T-cell (primary cell): ENCODE measurements around the gene SP100. TPM values are rescaled to one million over a fixed set of nuclear protein-coding genes. Genes with fewer than 3 reads are reported as not detected.
A peak's percentile ranks its signal among the peaks of the same experiment; 100 is the strongest.

ENCODE experiments used
- ATAC-seq, 4 experiments: fragments of 200-7000 bp in 3 of 4; fragments of 150-1000 bp in 1 of 4; cut with Tn5 transposase; replicated peaks in 1 of 4; 1 replicate in 3 of 4; 2 replicates in 1 of 4; pipeline ENCODE4 v1.10.0; 2021; ENCODE audit warnings: moderate library complexity in 3 of 4, mild to moderate bottlenecking in 2 of 4, moderate number of reproducible peaks in 1 of 4
- CTCF ChIA-PET, 2 donors: fragments of 300-600 bp; sonication (Branson Sonifier 250); formaldehyde crosslinking; loops; one replicate each; lab custom pipeline; 2022; ENCODE audit warnings: antibody characterized with exemption in 2 of 2; lab: Charles Lee
- POLR2A ChIA-PET, 2 donors: fragments of 300-600 bp; sonication (Branson Sonifier 250); formaldehyde crosslinking; loops; one replicate each; lab custom pipeline; 2022; ENCODE audit warnings: antibody characterized with exemption in 2 of 2; lab: Charles Lee
- DNase-seq, 35 experiments: peaks; one replicate each; pipeline versions ENCODE4 v3.0.0 to v3.0.0-alpha.2; 2013 to 2023
- H3K27ac ChIP-seq: one replicate; pipeline ENCODE4 v1.5.1; 2013; ENCODE audit warnings: low read length
- H3K27me3 ChIP-seq, 2 experiments: replicated peaks in 1 of 2; 1 replicate in 1 of 2; 2 replicates in 1 of 2; pipeline versions ENCODE4 v1.6.1 to v1.7.0; 2013; ENCODE audit warnings: low read length in 1 of 2, mixed read lengths in 1 of 2; ENCODE audit not compliant: control insufficient read depth in 2 of 2, insufficient read depth in 2 of 2; ENCODE audit errors: extremely low read depth in 1 of 2
- H3K36me3 ChIP-seq, 2 donors: 1 replicate in 1 of 2; 2 replicates in 1 of 2; pipeline versions ENCODE4 v1.6.1 to v1.7.0; 2013; ENCODE audit warnings: low read length in 1 of 2; ENCODE audit not compliant: control insufficient read depth in 2 of 2, insufficient read depth in 1 of 2; ENCODE audit errors: extremely low read depth in 1 of 2
- H3K4me1 ChIP-seq, 2 experiments: 1 replicate in 1 of 2; 2 replicates in 1 of 2; pipeline versions ENCODE4 v1.6.1 to v1.7.0; 2013; ENCODE audit warnings: low read length in 2 of 2, mixed read lengths in 1 of 2; ENCODE audit not compliant: insufficient read depth in 2 of 2, control insufficient read depth in 1 of 2; ENCODE audit errors: extremely low read depth in 1 of 2
- H3K4me3 ChIP-seq, 2 donors: 1 replicate in 1 of 2; 2 replicates in 1 of 2; pipeline versions ENCODE4 v1.5.1 to v1.7.0; 2013; ENCODE audit warnings: mild to moderate bottlenecking in 2 of 2, low read length in 1 of 2, moderate library complexity in 1 of 2; ENCODE audit not compliant: control insufficient read depth in 1 of 2; ENCODE audit errors: extremely low read depth in 1 of 2
- H3K9me3 ChIP-seq: 2 replicates; pipeline ENCODE4 v1.7.0; 2013
- H3K27ac Mint-ChIP-seq, 2 donors: one replicate each; pipeline ENCODE4 v1.8.0; 2020 to 2021; ENCODE audit warnings: mild to moderate bottlenecking in 2 of 2, mixed read lengths in 2 of 2
- H3K27me3 Mint-ChIP-seq, 2 donors: one replicate each; pipeline ENCODE4 v1.8.0; 2021 to 2022; ENCODE audit warnings: mixed read lengths in 2 of 2
- H3K36me3 Mint-ChIP-seq: one replicate; pipeline ENCODE4 v1.8.0; 2021; ENCODE audit warnings: mixed read lengths
- H3K4me1 Mint-ChIP-seq, 3 donors: one replicate each; pipeline ENCODE4 v1.8.0; 2020 to 2022; ENCODE audit warnings: mixed read lengths in 3 of 3, mild to moderate bottlenecking in 1 of 3
- H3K4me3 Mint-ChIP-seq, 3 donors: one replicate each; pipeline ENCODE4 v1.8.0; 2020 to 2022; ENCODE audit warnings: mild to moderate bottlenecking in 3 of 3, mixed read lengths in 3 of 3, moderate library complexity in 3 of 3
- H3K9me3 Mint-ChIP-seq, 3 donors: one replicate each; pipeline ENCODE4 v1.8.0; 2020 to 2022; ENCODE audit warnings: mixed read lengths in 3 of 3
- WGBS: methylation state at CpG from one replicate; pipeline ENCODE4 v1.1.5; 2013; ENCODE audit warnings: missing lambda C conversion rate; ENCODE audit not compliant: insufficient coverage; 5-methylcytosine and 5-hydroxymethylcytosine counted together
- total RNA-seq, 35 experiments: library from RNA in 6 of 35; stranded (reverse) in 6 of 35; fragments of 120-200 nt in 1 of 35; gene quantifications; one replicate each; pipeline versions ENCODE4 v1.2.1 to v1.2.4 and lab custom pipeline; 2013 to 2026

SP100 gene
- total RNA-seq, 5 donors from 2014 or later (not counting 1 experiment from before 2014, with no cell fraction given), result 188 to 271 (median 217) TPM

DNA sequence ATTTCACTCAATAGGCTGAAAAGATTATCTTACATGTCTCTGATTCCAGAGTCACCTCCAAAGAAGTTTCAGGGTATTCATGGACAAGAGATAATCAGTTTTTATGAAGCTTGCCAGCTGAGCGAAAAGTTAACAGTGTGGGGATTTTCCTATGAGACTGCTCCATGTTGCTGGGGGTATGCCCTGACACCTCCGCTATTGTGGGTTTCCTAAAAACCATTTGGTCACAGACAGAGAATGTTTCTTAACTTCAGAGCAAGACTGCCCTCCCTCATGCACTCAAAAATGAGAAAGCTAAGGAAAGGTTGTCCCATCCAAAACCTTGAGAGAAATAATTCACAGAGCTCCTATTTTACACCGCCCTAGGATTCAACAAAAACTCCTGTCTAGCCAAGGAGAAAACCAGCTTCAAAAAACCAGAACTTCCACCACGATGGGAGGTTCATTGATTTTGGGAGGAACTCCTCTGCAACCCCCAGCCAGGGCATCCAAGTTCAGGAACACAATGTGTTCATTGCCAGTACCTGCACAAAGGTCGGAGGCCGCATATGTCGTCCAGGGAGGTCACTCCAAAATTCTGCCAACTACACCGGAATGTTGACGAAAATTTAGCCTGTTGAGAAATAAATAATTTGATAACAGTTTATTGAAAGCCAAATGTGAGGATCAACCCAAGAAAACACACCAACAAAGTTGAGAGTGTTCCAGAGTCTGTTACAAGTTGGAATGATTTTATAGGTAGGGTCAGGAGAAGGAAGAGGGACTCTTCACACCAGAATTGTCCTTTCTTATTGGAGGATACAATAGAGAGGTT is 104.3 kb downstream of the SP100 start:
- CTCF ChIA-PET, result no interaction called here

DNA sequence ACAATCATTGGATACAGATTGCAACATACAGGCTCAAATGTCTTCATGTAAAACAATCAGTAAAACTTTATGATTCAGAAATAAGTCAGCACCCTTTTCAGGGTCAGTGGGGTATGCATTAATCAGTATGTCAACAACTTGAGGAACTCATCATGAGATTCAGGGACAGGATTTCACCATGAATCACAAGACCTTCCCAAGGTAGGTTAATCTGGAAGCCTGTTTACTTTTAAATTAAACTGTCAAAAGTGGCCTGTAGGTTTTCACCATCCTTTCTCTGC is 104.8 kb downstream of the SP100 start:
- Histone ChIP-seq H3K36me3 (peaks cover 0 to 12% of the 10 kb centered on the region in 2 donors), H3K4me1 (no peaks in the 10 kb centered on the region), H3K27ac (no peak overlapping the region), H3K9me3 (peaks cover 4% of the 10 kb centered on the region), H3K4me3 (no peak overlapping the region), H3K27me3 (no peaks in the 10 kb centered on the region)
- no peak for ATAC-seq
- no peak for DNase-seq
- ChIA-PET POLR2A (no interaction called here), CTCF (no interaction called here)
- Mint-ChIP-seq H3K36me3 (peaks cover 53% of the 10 kb centered on the region), H3K9me3 (peaks cover 14 to 34% (median 32%) of the 10 kb centered on the region in 3 donors), H3K4me3 (no peak overlapping the region), H3K4me1 (peaks cover 4 to 14% (median 9%) of the 10 kb centered on the region in 3 donors), H3K27ac (no peak overlapping the region), H3K27me3 (no peaks in the 10 kb centered on the region)

More for the DNA sequence above, 104.3 kb downstream of the SP100 start:
- Mint-ChIP-seq H3K27ac (peak overlapping the region in 1 of 2 donors; percentile 48), H3K4me1 (peaks cover 4 to 10% (median 5%) of the 10 kb centered on the region in 3 donors), H3K4me3 (no peak overlapping the region), H3K27me3 (no peaks in the 10 kb centered on the region), H3K36me3 (peaks cover 58% of the 10 kb centered on the region), H3K9me3 (peaks cover 15 to 34% (median 32%) of the 10 kb centered on the region in 3 donors)
- DNase-seq (no peak), ATAC-seq (no peak)
- peaks cover 0 to 8% of the 10 kb centered on the region in 2 donors for H3K36me3 ChIP-seq
- H3K9me3 ChIP-seq, result peaks cover 4% of the 10 kb centered on the region
- H3K27ac ChIP-seq, result no peak overlapping the region
- no peaks in the 10 kb centered on the region for H3K4me1 ChIP-seq
- no peaks in the 10 kb centered on the region for H3K27me3 ChIP-seq
- POLR2A ChIA-PET, result no interaction called here
- WGBS, result no CpG with 5 or more reads among the region's 9 CpGs
- H3K4me3 ChIP-seq, result no peak overlapping the region

DNA sequence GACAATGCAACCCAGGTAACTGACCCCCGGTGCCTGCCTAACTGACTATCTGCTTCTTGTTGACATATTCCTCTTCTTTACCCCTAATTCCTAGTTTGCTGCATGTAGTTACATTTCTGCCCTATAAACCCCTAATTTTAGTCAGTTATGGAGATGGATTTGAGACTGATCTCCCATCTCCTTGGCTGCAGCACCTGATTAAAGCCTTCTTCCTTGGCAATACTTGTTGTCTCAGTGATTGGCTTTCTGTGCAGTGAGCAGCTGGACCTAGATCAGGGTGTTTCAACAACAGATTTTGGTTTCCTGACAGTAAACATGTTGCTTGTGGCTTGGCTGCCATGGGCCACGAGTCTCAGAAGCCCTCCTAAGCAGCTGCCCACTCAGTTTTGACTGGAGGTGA is 105.4 kb downstream of the SP100 start:
- Histone ChIP-seq H3K27ac (no peak overlapping the region), H3K36me3 (peaks cover 0 to 12% of the 10 kb centered on the region in 2 donors), H3K9me3 (peaks cover 4% of the 10 kb centered on the region), H3K27me3 (no peaks in the 10 kb centered on the region), H3K4me1 (no peaks in the 10 kb centered on the region), H3K4me3 (no peak overlapping the region)
- Mint-ChIP-seq H3K27ac (no peak overlapping the region), H3K36me3 (peaks cover 47% of the 10 kb centered on the region), H3K9me3 (peaks cover 14 to 34% (median 28%) of the 10 kb centered on the region in 3 donors), H3K4me1 (peaks cover 4 to 19% (median 9%) of the 10 kb centered on the region in 3 donors), H3K4me3 (no peak overlapping the region), H3K27me3 (no peaks in the 10 kb centered on the region)
- 60% methylated on average over 1 of the region's 2 CpGs for WGBS
- ATAC-seq (no peak), DNase-seq (no peak)
- CTCF ChIA-PET, result no interaction called here
- POLR2A ChIA-PET, result no interaction called here

DNA sequence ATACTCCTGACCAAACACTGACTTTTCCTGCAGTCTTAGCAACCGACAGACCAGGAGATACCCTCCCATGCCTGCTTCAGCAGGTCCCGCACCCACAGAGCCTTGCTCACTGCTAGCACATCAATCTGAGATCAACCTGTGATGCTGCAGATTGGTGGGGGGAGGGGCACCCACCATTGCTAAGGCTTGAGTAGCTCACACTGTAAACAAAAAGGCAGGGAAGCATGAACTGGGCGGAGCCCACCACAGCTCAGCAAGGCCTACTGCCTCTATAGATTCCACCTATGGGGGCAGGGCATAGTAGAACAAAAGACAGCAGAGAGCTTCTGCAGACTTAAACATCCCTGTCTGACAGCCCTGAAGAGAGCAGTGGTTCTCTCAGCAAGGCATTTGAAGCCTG is 109.7 kb downstream of the SP100 start:
- ChIA-PET CTCF (no interaction called here), POLR2A (no interaction called here)
- Histone ChIP-seq H3K27ac (no peak overlapping the region), H3K27me3 (no peaks in the 10 kb centered on the region), H3K4me1 (no peaks in the 10 kb centered on the region), H3K36me3 (peaks cover 0 to 4% of the 10 kb centered on the region in 2 donors), H3K4me3 (peak overlapping the region in 1 of 2 donors; percentile 2), H3K9me3 (peaks cover under 1% of the 10 kb centered on the region)
- Mint-ChIP-seq H3K4me1 (peaks cover 4 to 24% (median 9%) of the 10 kb centered on the region in 3 donors), H3K27me3 (no peaks in the 10 kb centered on the region), H3K27ac (no peak overlapping the region), H3K4me3 (peak overlapping the region in 1 of 3 donors; percentile 44), H3K36me3 (peaks cover 43% of the 10 kb centered on the region), H3K9me3 (peaks cover 17 to 39% (median 36%) of the 10 kb centered on the region in 3 donors)
- ATAC-seq (peak in 2 of 4 experiments; percentile 33 to 47), DNase-seq (peak in 19 of 35 experiments; percentile 4 to 48 (median 17))
- WGBS, result no CpG with 5 or more reads among the region's 3 CpGs

DNA sequence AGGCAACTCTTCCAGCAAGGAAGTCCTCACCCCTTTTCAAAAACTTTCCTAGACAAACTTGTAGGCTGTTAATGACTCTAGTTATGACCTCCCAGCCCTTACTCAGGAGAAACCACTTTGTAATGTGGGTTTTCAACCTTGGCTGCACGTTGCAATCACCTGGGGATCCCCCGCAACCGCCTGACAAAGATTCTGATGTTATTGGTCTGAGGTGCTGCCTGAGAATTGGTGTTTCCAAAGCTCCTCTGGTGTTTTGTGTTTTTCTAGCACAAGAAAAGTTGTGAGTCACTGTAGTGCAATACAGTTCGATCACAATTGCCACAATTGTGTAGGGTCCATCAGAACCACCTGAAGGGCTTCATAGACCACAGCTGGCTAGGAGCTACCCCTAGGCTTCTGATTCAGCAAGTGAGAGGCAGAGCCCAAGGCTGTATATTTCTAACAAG is 121.6 kb downstream of the SP100 start:
- ATAC-seq (peak in 2 of 4 experiments; percentile 34 to 53), DNase-seq (peak in 1 of 35 experiments; percentile 4)
- Mint-ChIP-seq H3K4me1 (peaks cover 0 to 15% (median 15%) of the 10 kb centered on the region in 3 donors), H3K36me3 (peaks cover 54% of the 10 kb centered on the region), H3K4me3 (no peak overlapping the region), H3K9me3 (peaks cover 0 to 2% (median 0%) of the 10 kb centered on the region in 3 donors), H3K27me3 (no peaks in the 10 kb centered on the region), H3K27ac (peak overlapping the region; percentile 35 to 62)
- H3K9me3 ChIP-seq, result no peaks in the 10 kb centered on the region
- H3K27me3 ChIP-seq, result no peaks in the 10 kb centered on the region
- CTCF ChIA-PET, result no interaction called here
- no peaks in the 10 kb centered on the region for H3K4me1 ChIP-seq
- peaks cover 4 to 28% of the 10 kb centered on the region in 2 donors for H3K36me3 ChIP-seq
- POLR2A ChIA-PET, result no interaction called here
- H3K4me3 ChIP-seq, result no peak overlapping the region
- no peak overlapping the region for H3K27ac ChIP-seq
- 62% methylated on average over 3 of the region's 4 CpGs for WGBS

DNA sequence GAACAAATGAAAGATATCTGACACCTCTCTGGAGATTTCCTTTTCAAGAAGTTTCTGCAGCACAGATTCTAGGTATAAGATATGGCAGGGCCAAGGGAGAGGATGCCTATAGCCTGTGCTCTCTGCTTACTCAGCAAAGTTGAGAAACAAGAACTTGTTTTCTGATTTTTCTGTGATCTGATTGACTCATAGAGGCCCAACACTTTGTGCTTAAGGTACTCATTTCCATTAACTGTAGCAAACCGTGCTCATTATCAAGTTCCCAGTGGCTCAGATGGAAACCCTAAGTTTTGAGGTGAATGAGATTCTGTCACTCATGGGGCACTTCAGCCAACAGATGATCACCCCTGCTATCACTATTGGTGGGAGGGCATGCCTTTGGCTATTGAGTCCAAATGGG is 124.3 kb downstream of the SP100 start:
- peaks cover 0 to 15% (median 15%) of the 10 kb centered on the region in 3 donors for H3K4me1 Mint-ChIP-seq
- no peaks in the 10 kb centered on the region for H3K27me3 ChIP-seq
- no peak overlapping the region for H3K27ac ChIP-seq
- H3K4me3 Mint-ChIP-seq, result no peak overlapping the region
- H3K9me3 Mint-ChIP-seq, result peaks cover 14 to 23% (median 17%) of the 10 kb centered on the region in 3 donors
- no peaks in the 10 kb centered on the region for H3K9me3 ChIP-seq
- ChIA-PET POLR2A (no interaction called here), CTCF (no interaction called here)
- no peak for DNase-seq
- H3K27me3 Mint-ChIP-seq, result no peaks in the 10 kb centered on the region
- ATAC-seq, result no peak
- H3K36me3 Mint-ChIP-seq, result peaks cover 80% of the 10 kb centered on the region
- no CpG with 5 or more reads among the region's 1 CpG for WGBS
- H3K4me3 ChIP-seq, result no peak overlapping the region
- H3K36me3 ChIP-seq, result peaks cover 4 to 39% of the 10 kb centered on the region in 2 donors
- H3K4me1 ChIP-seq, result no peaks in the 10 kb centered on the region
- peak overlapping the region; percentile 21 to 29 for H3K27ac Mint-ChIP-seq
